ENCODE data around the gene INPP4B. TPM values are rescaled to one million over a fixed set of nuclear protein-coding genes. Genes with fewer than 3 reads are reported as not detected.
A peak's percentile ranks its signal among the peaks of the same experiment; 100 is the strongest.
"Not testable (repeated sequence)": the region's sequence is repeated elsewhere in the genome, so short reads cannot be mapped to it uniquely, and the experiment has no call there.

INPP4B gene
- total RNA-seq, 1 experiment from 2014 or later = 114 TPM

DNA sequence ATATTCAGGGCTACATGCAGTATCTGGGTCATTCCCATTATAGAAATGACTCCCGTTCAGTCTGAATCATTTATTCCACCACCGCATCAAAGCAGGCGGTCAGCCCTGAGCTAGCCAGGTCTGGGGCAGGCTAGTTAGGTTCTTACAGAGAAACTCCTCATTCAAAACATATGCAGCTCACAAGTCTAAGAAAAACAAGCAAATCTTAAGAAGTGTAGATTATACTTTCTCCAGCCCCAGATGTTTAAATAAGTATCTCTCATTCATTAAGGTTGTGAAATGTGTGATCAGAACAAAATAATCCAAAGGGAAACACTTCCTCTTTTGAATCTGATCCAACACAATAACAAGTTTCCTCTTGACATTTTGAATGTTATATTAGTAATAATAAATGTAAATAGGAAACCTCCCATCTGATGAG, 441.9 kb downstream of the INPP4B start:
- Mint-ChIP-seq H3K4me1 (ENCODE audit: low read depth, unreplicated experiment) (peaks cover 36% of the 10 kb centered on the region), H3K9me3 (ENCODE audit: low read depth, unreplicated experiment) (no peaks in the 10 kb centered on the region), H3K27me3 (ENCODE audit: unreplicated experiment) (no peaks in the 10 kb centered on the region), H3K36me3 (ENCODE audit: insufficient read depth, unreplicated experiment) (peaks cover 43% of the 10 kb centered on the region), H3K4me3 (ENCODE audit: low read depth, unreplicated experiment) (peak overlapping the region; percentile 39), H3K27ac (ENCODE audit: unreplicated experiment) (peak overlapping the region; percentile 66)
- intact Hi-C loops (cut with micrococcal nuclease; ENCODE audit: unreplicated experiment) = no loop called here
- CTCF ChIA-PET = interaction anchor here (1.0 kb wide), 1 partner anchor 72 kb away, joined by 4 read pairs; no protein-coding TSS in a partner anchor
- no TSS peak for BruUV-seq (replicated peaks)
- DNase-seq = no peak
- TF ChIP-seq, protein P1, sequence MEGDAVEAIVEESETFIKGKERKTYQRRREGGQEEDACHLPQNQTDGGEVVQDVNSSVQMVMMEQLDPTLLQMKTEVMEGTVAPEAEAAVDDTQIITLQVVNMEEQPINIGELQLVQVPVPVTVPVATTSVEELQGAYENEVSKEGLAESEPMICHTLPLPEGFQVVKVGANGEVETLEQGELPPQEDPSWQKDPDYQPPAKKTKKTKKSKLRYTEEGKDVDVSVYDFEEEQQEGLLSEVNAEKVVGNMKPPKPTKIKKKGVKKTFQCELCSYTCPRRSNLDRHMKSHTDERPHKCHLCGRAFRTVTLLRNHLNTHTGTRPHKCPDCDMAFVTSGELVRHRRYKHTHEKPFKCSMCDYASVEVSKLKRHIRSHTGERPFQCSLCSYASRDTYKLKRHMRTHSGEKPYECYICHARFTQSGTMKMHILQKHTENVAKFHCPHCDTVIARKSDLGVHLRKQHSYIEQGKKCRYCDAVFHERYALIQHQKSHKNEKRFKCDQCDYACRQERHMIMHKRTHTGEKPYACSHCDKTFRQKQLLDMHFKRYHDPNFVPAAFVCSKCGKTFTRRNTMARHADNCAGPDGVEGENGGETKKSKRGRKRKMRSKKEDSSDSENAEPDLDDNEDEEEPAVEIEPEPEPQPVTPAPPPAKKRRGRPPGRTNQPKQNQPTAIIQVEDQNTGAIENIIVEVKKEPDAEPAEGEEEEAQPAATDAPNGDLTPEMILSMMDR (IDR thresholded peaks at IDR 0.05; ENCODE audit: unreplicated experiment) = no peak

DNA sequence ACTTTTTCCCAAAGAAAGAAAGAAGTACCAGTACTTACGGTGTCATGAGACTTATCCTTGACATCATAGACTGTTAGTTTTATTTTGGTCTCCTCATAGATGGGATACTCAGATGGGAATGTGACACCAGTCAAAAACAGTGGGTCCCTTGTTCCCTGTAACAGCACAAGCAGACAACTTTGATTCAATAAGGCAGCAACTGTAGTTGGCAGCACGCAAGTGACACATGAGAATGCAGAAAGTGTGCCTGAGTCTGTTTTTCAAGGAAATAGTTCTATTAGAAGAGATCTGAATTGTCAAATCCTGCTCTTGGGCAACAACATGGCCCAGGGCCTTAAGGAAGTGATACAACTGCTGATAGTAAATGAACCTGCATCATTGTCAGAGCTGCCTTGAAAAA, 443.2 kb downstream of the INPP4B start:
- intact Hi-C loops (cut with micrococcal nuclease; ENCODE audit: unreplicated experiment) = no loop called here
- DNase-seq = no peak
- Mint-ChIP-seq H3K4me3 (ENCODE audit: low read depth, unreplicated experiment) (no peak overlapping the region), H3K27ac (ENCODE audit: unreplicated experiment) (no peak overlapping the region), H3K9me3 (ENCODE audit: low read depth, unreplicated experiment) (no peaks in the 10 kb centered on the region), H3K27me3 (ENCODE audit: unreplicated experiment) (no peaks in the 10 kb centered on the region), H3K36me3 (ENCODE audit: insufficient read depth, unreplicated experiment) (peaks cover 39% of the 10 kb centered on the region), H3K4me1 (ENCODE audit: low read depth, unreplicated experiment) (peaks cover 28% of the 10 kb centered on the region)
- CTCF ChIA-PET = no interaction called here
- TF ChIP-seq, protein P1 (IDR thresholded peaks at IDR 0.05; ENCODE audit: unreplicated experiment) = no peak
- BruUV-seq (replicated peaks) = no TSS peak

DNA sequence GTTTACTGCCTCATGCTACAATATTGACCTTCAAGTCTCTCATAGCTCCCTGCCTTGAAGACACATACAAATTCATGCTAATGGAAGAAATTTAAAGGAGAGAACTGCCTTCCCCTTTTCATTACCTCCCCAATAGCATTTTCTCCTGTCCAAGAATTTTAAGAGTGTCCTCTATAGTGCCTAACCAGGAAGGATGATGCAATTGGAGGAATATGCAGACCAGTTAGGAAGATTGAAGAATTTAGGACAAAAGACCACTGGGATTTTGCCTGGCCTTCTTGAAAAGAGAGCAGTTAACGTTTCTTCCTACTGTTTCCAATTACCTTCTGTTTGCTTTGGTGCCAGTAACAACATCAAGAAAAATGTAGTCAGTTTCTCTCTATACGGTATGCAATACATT, 443.9 kb downstream of the INPP4B start:
- CTCF ChIA-PET = no interaction called here
- TF ChIP-seq, protein P1 (IDR thresholded peaks at IDR 0.05; ENCODE audit: unreplicated experiment) = no peak
- no peak overlapping the region for H3K4me3 Mint-ChIP-seq (ENCODE audit: low read depth, unreplicated experiment)
- intact Hi-C loops (cut with micrococcal nuclease; ENCODE audit: unreplicated experiment) = no loop called here
- H3K27me3 Mint-ChIP-seq (ENCODE audit: unreplicated experiment) = no peaks in the 10 kb centered on the region
- no peak overlapping the region for H3K27ac Mint-ChIP-seq (ENCODE audit: unreplicated experiment)
- no TSS peak for BruUV-seq (replicated peaks)
- peaks cover 24% of the 10 kb centered on the region for H3K4me1 Mint-ChIP-seq (ENCODE audit: low read depth, unreplicated experiment)
- H3K9me3 Mint-ChIP-seq (ENCODE audit: low read depth, unreplicated experiment) = no peaks in the 10 kb centered on the region
- DNase-seq = no peak
- H3K36me3 Mint-ChIP-seq (ENCODE audit: insufficient read depth, unreplicated experiment) = peaks cover 34% of the 10 kb centered on the region

DNA sequence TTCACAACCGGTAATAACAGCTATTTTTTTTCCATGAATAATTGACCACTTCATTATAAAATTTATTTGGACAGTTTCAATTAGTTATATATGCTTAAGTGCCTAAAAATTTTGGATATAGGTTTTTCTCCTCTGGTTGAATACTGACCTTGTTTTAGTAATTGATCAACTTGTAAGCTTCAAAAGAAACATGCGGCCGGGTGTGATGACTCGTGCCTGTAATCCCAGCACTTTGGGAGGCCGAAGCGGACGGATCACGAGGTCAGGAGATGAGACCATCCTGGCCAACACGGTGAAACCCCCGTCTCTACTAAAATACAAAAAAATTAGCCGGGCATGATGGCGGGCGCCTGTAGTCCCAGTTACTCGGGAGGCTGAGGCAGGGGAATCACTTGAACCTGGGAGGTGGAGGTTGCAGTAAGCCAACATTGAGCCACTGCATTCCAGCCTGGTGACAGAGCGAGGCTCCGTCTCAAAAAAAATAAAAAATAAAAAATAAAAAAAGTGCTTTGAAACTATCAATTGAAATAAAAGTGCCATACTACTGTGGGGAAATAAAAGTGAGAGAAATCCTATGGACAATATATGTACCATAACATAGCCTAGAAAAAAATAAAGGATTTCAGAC, 448.6 kb downstream of the INPP4B start:
- Mint-ChIP-seq H3K4me1 (ENCODE audit: low read depth, unreplicated experiment) (peaks cover 22% of the 10 kb centered on the region), H3K36me3 (ENCODE audit: insufficient read depth, unreplicated experiment) (peaks cover 26% of the 10 kb centered on the region)
- H3K27ac Mint-ChIP-seq (ENCODE audit: unreplicated experiment); DNase-seq; H3K4me3 Mint-ChIP-seq (ENCODE audit: low read depth, unreplicated experiment); H3K27me3 Mint-ChIP-seq (ENCODE audit: unreplicated experiment); intact Hi-C loops (cut with micrococcal nuclease; ENCODE audit: unreplicated experiment); H3K9me3 Mint-ChIP-seq (ENCODE audit: low read depth, unreplicated experiment); CTCF ChIA-PET; BruUV-seq (replicated peaks): not testable (repeated sequence)

DNA sequence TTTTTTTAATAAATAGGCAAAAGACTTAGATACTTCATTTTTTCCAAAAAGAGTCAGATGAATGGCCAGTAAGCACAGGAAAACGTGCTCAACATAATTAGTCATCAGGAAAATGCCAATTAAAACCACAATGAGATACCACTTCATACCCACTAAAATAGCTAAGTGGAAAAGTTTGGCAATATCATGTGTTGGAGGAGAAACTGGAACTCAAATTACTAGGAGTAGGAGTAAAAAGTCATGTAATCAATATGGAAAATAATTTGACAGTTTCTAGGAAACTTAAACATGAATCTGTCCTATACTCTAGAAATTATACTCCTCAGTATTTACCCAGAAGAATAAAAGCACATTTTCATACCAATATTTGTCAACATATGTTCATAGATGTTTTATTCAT, 449.8 kb downstream of the INPP4B start:
- CTCF ChIA-PET = no interaction called here
- no peaks in the 10 kb centered on the region for H3K27me3 Mint-ChIP-seq (ENCODE audit: unreplicated experiment)
- H3K36me3 Mint-ChIP-seq (ENCODE audit: insufficient read depth, unreplicated experiment) = peaks cover 20% of the 10 kb centered on the region
- BruUV-seq (replicated peaks) = no TSS peak
- H3K27ac Mint-ChIP-seq (ENCODE audit: unreplicated experiment) = peak overlapping the region; percentile 72
- peaks cover 22% of the 10 kb centered on the region for H3K4me1 Mint-ChIP-seq (ENCODE audit: low read depth, unreplicated experiment)
- no peaks in the 10 kb centered on the region for H3K9me3 Mint-ChIP-seq (ENCODE audit: low read depth, unreplicated experiment)
- DNase-seq = no peak
- intact Hi-C loops (cut with micrococcal nuclease; ENCODE audit: unreplicated experiment) = no loop called here
- TF ChIP-seq, protein P1 (IDR thresholded peaks at IDR 0.05; ENCODE audit: unreplicated experiment) = no peak
- H3K4me3 Mint-ChIP-seq (ENCODE audit: low read depth, unreplicated experiment) = no peak overlapping the region
